Astrocyte of the cerebellum (primary cell): Measurements from ENCODE around the gene ARHGAP22.

ENCODE experiments used
- DNase-seq: peaks from one replicate; pipeline ENCODE4 v3.0.0-alpha.2; 2011; ENCODE audit warnings: low read depth
- H3K4me3 ChIP-seq: 2 replicates; pipeline ENCODE4 v1.5.1; 2011; ENCODE audit warnings: mild to moderate bottlenecking, low read depth, low read length, moderate library complexity
- CTCF ChIP-seq: IDR thresholded peaks from 2 replicates; pipeline ENCODE4 v1.5.1; 2012; ENCODE audit warnings: low read length, low read depth, moderate library complexity, mild to moderate bottlenecking; ENCODE audit errors: missing control alignments
- in situ Hi-C: cut with HindIII; loops from 2 replicates; pipeline ENCODE4 v1.10.0; 2017; ENCODE audit warnings: low sequenced_read_pairs

The ARHGAP22 gene

GRCh38 chr10:48469516-48470020 is 135.3 kb downstream of the ARHGAP22 start:
- in situ Hi-C loops = no loop called here
- TF ChIP-seq CTCF = no peak
- H3K4me3 ChIP-seq = no peak overlapping the region
- DNase-seq = no peak

GRCh38 chr10:48468866-48469511 is 135.9 kb downstream of the ARHGAP22 start:
- H3K4me3 ChIP-seq = no peak overlapping the region
- DNase-seq = no peak
- TF ChIP-seq CTCF = no peak
- in situ Hi-C loops = no loop called here

GRCh38 chr10:48468130-48468790 is 136.6 kb downstream of the ARHGAP22 start:
- no peak for DNase-seq
- H3K4me3 ChIP-seq = no peak overlapping the region
- in situ Hi-C loops = no loop called here
- no peak for TF ChIP-seq CTCF

- TF ChIP-seq CTCF = no peak
- no peak for DNase-seq
- in situ Hi-C loops = no loop called here
- H3K4me3 ChIP-seq = no peak overlapping the region
Measured at GRCh38 chr10:48467669-48468068, 137.2 kb downstream of the ARHGAP22 start.

- H3K4me3 ChIP-seq = no peak overlapping the region
- DNase-seq = no peak
- in situ Hi-C loops = no loop called here
- TF ChIP-seq CTCF = no peak
Measured at GRCh38 chr10:48466611-48467240, 138.1 kb downstream of the ARHGAP22 start.

GRCh38 chr10:48465860-48466521 is 138.9 kb downstream of the ARHGAP22 start:
- in situ Hi-C loops = no loop called here
- peak overlapping the region; percentile 21 for H3K4me3 ChIP-seq
- no peak for TF ChIP-seq CTCF
- DNase-seq = no peak
